Measurements from ENCODE around the gene TGFBRAP1. TPM values are rescaled to one million over a fixed set of nuclear protein-coding genes. Genes with fewer than 3 reads are reported as not detected.

The TGFBRAP1 gene
- total and polyA plus RNA-seq, 2 donors (not counting 3 experiments of a cell fraction or from before 2014, with no cell fraction given): 25.4 to 37.6 TPM

GRCh38 chr2:105334211-105334610 is 4.7 kb upstream of the TGFBRAP1 start:
- no peak for TF ChIP-seq POLR2A (IDR thresholded peaks at IDR 0.05; ENCODE audit: low read depth, low read length)
- no peak for TF ChIP-seq CTCF (IDR thresholded peaks at IDR 0.05; ENCODE audit: extremely low read depth in 1 of 2, insufficient read depth in 1 of 2, low read depth in 1 of 2, low read length in 2 of 2)
- TF ChIP-seq POLR2AphosphoS5 (IDR thresholded peaks at IDR 0.05; ENCODE audit: insufficient read depth, low read depth, low read length): no peak
- no peak for TF ChIP-seq MAX (IDR thresholded peaks at IDR 0.05; ENCODE audit: insufficient read depth, insufficient read length)
- TF ChIP-seq EZH2 (IDR thresholded peaks at IDR 0.05; ENCODE audit: borderline replicate concordance, low read depth, low read length, severe bottlenecking): no peak
- dilution Hi-C loops (cut with MboI; ENCODE audit: extremely low pct_ligation_motif_present, low sequenced_read_pairs) (no loop called here), intact Hi-C loops (cut with micrococcal nuclease) (no loop called here)
- H2AFZ ChIP-seq (ENCODE audit: low read depth, low read length): no peak overlapping the region
- H3K27me3 ChIP-seq (ENCODE audit: control insufficient read depth in 2 of 2, insufficient read depth in 2 of 2, low read length in 2 of 2): no peaks in the 10 kb centered on the region
- peaks cover 27% of the 10 kb centered on the region for H3K4me1 ChIP-seq (ENCODE audit: control insufficient read depth, extremely low read depth, insufficient read depth, low read length)
- no peak overlapping the region for H3K4me2 ChIP-seq (ENCODE audit: insufficient read depth, low read length)
- no peak for FAIRE-seq
- H3K9ac ChIP-seq (replicated peaks; ENCODE audit: extremely low read depth, insufficient read depth, low read length): no peak overlapping the region
- no peaks in the 10 kb centered on the region for H3K9me1 ChIP-seq (replicated peaks; ENCODE audit: control insufficient read depth, extremely low read depth, insufficient read depth, low read length)
- no peak for DNase-seq (ENCODE audit: low read depth, low spot score)
- H3K79me2 ChIP-seq (ENCODE audit: control insufficient read depth, insufficient read depth, low read length): peaks cover 23% of the 10 kb centered on the region
- no peaks in the 10 kb centered on the region for H3K36me3 ChIP-seq (ENCODE audit: control insufficient read depth in 2 of 2, extremely low read depth in 1 of 2, insufficient read depth in 2 of 2, low read length in 2 of 2)
- BruUV-seq (replicated peaks): no TSS peak
- ChIA-PET CTCF (no interaction called here), POLR2A (no interaction called here)
- no peak overlapping the region for H3K27ac ChIP-seq (ENCODE audit: insufficient read depth, low read depth, low read length)
- H3K4me3 ChIP-seq (replicated peaks in 1 of 3; ENCODE audit: insufficient read depth in 1 of 3, low read depth in 1 of 3, low read length in 3 of 3): no peak overlapping the region
- no peaks in the 10 kb centered on the region for H4K20me1 ChIP-seq (replicated peaks; ENCODE audit: control insufficient read depth, extremely low read depth, insufficient read depth, low read length)
- no peaks in the 10 kb centered on the region for H3K9me3 ChIP-seq (replicated peaks; ENCODE audit: control insufficient read depth, insufficient read depth, low read length)
